ENCODE data around the gene SATL1.

DNA sequence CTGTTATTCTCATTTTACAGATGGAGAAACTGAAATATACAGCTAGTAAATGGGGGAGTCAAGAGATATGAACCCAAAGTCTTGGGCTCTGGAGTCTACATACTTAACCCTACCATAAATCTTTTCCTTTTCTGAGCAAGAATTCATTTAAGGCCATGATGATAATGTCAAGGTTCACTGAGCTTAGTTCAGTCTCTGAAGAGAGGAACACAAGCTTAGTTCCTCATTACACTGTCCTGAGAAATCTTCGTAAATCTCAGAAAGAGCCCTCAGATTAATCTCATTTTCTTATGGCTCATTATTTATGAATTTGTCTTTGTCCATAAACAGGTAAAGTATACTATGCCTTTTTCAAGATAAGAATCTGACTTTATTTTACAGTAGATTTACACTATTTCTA lies 104.2 kb downstream of the SATL1 start:
- TF ChIP-seq, protein P1, sequence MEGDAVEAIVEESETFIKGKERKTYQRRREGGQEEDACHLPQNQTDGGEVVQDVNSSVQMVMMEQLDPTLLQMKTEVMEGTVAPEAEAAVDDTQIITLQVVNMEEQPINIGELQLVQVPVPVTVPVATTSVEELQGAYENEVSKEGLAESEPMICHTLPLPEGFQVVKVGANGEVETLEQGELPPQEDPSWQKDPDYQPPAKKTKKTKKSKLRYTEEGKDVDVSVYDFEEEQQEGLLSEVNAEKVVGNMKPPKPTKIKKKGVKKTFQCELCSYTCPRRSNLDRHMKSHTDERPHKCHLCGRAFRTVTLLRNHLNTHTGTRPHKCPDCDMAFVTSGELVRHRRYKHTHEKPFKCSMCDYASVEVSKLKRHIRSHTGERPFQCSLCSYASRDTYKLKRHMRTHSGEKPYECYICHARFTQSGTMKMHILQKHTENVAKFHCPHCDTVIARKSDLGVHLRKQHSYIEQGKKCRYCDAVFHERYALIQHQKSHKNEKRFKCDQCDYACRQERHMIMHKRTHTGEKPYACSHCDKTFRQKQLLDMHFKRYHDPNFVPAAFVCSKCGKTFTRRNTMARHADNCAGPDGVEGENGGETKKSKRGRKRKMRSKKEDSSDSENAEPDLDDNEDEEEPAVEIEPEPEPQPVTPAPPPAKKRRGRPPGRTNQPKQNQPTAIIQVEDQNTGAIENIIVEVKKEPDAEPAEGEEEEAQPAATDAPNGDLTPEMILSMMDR (IDR thresholded peaks at IDR 0.05; ENCODE audit: insufficient read depth, low read depth, low read length): no peak
- no peak for TF ChIP-seq EZH2 (IDR thresholded peaks at IDR 0.05; ENCODE audit: insufficient read depth, low read length)
